GM18507 (cell line): Measurements from ENCODE around the gene SOCS6.

Experiments
- DNase-seq: peaks from one replicate; pipeline ENCODE4 v3.0.0; 2011; ENCODE audit warnings: low read depth; ENCODE audit not compliant: insufficient read length; ENCODE audit errors: extremely low spot score
- FAIRE-seq: peaks from 2 replicates; lab custom pipeline; 2011; peaks lifted over from hg19 to GRCh38; lab: Jason Lieb, UNC

SOCS6 gene

DNA sequence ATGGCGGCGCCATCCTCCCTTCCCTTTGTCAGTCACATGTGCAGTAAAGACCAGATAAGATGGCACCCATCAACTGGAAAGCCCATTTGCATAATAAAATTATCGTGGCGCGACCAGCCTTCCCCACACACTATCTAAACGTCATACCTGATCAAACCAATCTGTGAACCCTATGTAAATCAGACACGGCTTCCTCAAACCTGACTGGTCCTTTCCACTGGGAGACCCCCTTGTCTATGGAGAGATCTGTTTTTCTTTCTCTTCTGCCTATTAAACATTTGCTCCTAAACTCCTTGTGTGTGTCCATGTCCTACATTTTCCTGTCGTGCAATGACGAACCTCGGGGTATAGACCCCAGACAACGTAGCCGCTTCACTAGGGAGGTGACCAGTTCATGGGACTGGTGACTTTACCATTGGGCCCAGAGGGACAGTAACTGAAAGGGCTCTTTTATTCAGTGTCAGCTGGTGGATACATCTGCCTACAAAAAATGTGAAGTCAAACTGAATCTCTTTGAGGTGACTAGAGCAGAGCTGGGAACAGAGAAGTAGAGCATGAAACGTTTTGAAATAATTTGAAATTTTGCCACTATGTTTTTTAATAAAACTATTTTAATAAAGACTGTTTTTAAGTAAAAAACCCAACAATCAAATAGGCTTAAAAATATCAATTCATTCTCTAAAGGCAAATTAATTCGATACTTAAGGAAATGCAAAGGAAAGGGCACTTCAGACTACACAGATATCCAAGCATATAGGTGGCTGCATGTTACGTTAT, 87.5 kb downstream of the SOCS6 start:
- DNase-seq = no peak
- FAIRE-seq = no peak

DNA sequence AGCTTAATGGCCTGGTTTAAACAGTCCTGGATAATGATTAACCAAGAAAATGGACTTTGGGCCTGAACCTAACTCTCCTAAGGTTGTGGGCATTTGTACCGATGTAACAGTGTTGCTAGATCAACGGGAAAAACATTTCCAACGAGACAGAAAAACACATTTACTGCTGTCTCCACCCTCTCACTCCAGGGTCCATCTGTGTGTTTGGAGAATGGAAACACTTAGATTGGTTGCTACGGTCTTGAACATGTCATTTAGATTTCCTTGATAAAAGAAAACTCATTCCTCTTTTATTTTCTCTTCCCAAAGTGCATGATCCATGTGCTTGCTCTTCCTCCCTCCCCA, 88.0 kb downstream of the SOCS6 start:
- no peak for DNase-seq
- no peak for FAIRE-seq

DNA sequence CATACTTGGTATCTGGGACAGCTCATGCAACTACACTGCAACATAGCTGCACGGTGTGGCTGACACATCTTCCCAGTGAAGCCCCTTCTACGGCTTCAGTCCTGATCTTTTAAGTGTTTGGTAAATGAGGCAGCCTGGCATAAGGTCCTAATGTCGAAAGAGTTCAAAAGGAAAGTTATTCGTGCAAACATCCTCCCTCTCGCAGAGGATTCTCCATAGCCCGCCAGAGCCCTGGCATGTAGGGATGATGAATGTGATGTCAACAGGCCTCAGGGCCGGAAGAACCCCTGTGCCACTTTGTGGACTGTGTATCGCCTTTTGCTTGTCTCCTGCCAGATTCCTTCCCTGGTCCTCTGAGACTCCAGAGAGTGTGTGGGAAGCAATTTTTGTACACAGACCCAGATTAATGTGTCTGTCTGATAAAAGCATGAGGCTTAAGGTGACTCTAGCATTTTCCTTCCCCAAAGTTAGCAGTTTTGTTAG, 88.5 kb downstream of the SOCS6 start:
- DNase-seq = no peak
- FAIRE-seq = no peak

DNA sequence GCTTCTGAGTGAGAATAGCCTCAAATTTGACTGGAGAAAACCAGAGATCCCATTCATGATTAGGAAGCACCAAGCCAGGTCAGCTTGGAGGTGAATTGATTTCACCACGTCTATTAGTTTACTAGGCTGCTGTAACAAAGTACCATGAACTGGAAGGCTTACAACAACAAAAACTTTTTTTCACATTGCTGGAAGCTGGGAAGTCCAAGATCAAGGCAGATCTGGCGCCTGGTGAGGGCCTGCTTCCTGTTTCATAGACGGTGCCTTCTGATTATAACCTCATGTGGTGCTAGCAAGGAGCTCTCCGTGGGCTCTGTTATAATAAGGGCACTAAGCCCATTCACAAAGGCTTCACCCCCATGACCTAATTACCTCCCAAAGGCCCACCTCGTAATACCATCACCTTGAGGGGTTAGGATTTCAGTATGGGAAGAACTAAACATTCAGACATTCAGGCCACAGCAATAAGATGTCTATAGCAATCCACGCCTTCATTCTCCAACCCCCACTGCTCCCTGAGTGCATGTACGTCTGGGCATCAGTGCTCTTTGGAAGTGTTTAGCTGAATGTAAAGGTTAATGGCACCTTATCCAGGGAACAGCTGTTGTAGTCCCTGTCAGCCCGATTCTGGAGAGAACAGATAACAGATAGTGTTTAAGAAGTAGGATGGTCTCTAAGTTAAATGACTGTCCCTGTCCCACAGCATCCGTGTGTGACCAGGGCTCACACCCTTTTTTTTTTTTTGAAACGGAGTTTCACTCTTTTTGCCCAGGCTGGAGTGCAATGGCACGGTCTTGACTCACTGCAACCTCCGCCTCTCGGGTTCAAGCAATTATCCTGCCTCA, 89.2 kb downstream of the SOCS6 start:
- no peak for DNase-seq

More for the DNA sequence above, 89.2 kb downstream of the SOCS6 start:
- no peak for FAIRE-seq
